ENCODE results near the gene OAT. TPM values are rescaled to one million over a fixed set of nuclear protein-coding genes. Genes with fewer than 3 reads are reported as not detected.
"Not testable (repeated sequence)": the region's sequence is repeated elsewhere in the genome, so short reads cannot be mapped to it uniquely, and the experiment has no call there.

OAT gene
- total RNA-seq, 1 donor from 2014 or later: 119 TPM

- FAIRE-seq (no peak), DNase-seq (ENCODE audit: low read depth) (no peak)
- Histone ChIP-seq H3K9ac (ENCODE audit: low read length) (no peak overlapping the region), H3K36me3 (ENCODE audit: insufficient read depth, low read length) (no peaks in the 10 kb centered on the region), H3K4me2 (ENCODE audit: low read length) (no peak overlapping the region), H4K20me1 (ENCODE audit: insufficient read depth, low read length) (peaks cover 5% of the 10 kb centered on the region), H3K4me1 (ENCODE audit: insufficient read depth, low read length) (no peaks in the 10 kb centered on the region), H3K27me3 (ENCODE audit: insufficient read depth, low read length) (peaks cover 71% of the 10 kb centered on the region), H3K27ac (ENCODE audit: low read depth, low read length) (no peak overlapping the region), H2AFZ (ENCODE audit: low read depth, low read length) (no peak overlapping the region), H3K79me2 (ENCODE audit: insufficient read depth, low read length) (no peaks in the 10 kb centered on the region), H3K4me3 (ENCODE audit: insufficient read depth, low read depth, low read length) (no peak overlapping the region), H3K9me3 (ENCODE audit: insufficient read depth, low read depth, low read length) (no peaks in the 10 kb centered on the region)
- H3K36me3 Mint-ChIP-seq (ENCODE audit: low read depth, unreplicated experiment): no peaks in the 10 kb centered on the region
- no peak overlapping the region for H3K4me3 Mint-ChIP-seq (ENCODE audit: unreplicated experiment)
- H3K27me3 Mint-ChIP-seq (ENCODE audit: low read depth, unreplicated experiment): peaks cover 66% of the 10 kb centered on the region
- no peak overlapping the region for H3K27ac Mint-ChIP-seq (ENCODE audit: unreplicated experiment)
- H3K9me3 Mint-ChIP-seq (ENCODE audit: unreplicated experiment): peaks cover 2% of the 10 kb centered on the region
- H3K4me1 Mint-ChIP-seq (ENCODE audit: low read depth, unreplicated experiment): peaks cover 4% of the 10 kb centered on the region
- TF ChIP-seq CTCF (IDR thresholded peaks at IDR 0.05; ENCODE audit: insufficient read depth, low read depth, low read length) (no peak), EZH2 (IDR thresholded peaks at IDR 0.05; ENCODE audit: insufficient read depth, low read length) (peak; percentile 28)
These were observed 28.4 kb upstream of the OAT start for GRCh38 chr10:124446830-124447750.

- peaks cover 25% of the 10 kb centered on the region for H3K27me3 ChIP-seq (ENCODE audit: insufficient read depth, low read length)
- not testable (repeated sequence) for DNase-seq (ENCODE audit: low read depth); H3K9me3 Mint-ChIP-seq (ENCODE audit: unreplicated experiment); H3K4me3 Mint-ChIP-seq (ENCODE audit: unreplicated experiment); H3K4me1 ChIP-seq (ENCODE audit: insufficient read depth, low read length); H3K36me3 ChIP-seq (ENCODE audit: insufficient read depth, low read length); H3K4me1 Mint-ChIP-seq (ENCODE audit: low read depth, unreplicated experiment); H4K20me1 ChIP-seq (ENCODE audit: insufficient read depth, low read length); H3K79me2 ChIP-seq (ENCODE audit: insufficient read depth, low read length); FAIRE-seq; H3K9ac ChIP-seq (ENCODE audit: low read length); H2AFZ ChIP-seq (ENCODE audit: low read depth, low read length); H3K4me3 ChIP-seq (ENCODE audit: insufficient read depth, low read depth, low read length); H3K36me3 Mint-ChIP-seq (ENCODE audit: low read depth, unreplicated experiment); H3K27ac ChIP-seq (ENCODE audit: low read depth, low read length); H3K27ac Mint-ChIP-seq (ENCODE audit: unreplicated experiment); H3K9me3 ChIP-seq (ENCODE audit: insufficient read depth, low read depth, low read length); H3K4me2 ChIP-seq (ENCODE audit: low read length)
- H3K27me3 Mint-ChIP-seq (ENCODE audit: low read depth, unreplicated experiment): peaks cover 30% of the 10 kb centered on the region
These were observed 23.0 kb upstream of the OAT start for GRCh38 chr10:124441694-124442093.

- Mint-ChIP-seq H3K4me1 (ENCODE audit: low read depth, unreplicated experiment) (peaks cover 2% of the 10 kb centered on the region), H3K4me3 (ENCODE audit: unreplicated experiment) (no peak overlapping the region), H3K36me3 (ENCODE audit: low read depth, unreplicated experiment) (no peaks in the 10 kb centered on the region), H3K27ac (ENCODE audit: unreplicated experiment) (no peak overlapping the region), H3K27me3 (ENCODE audit: low read depth, unreplicated experiment) (peaks cover 4% of the 10 kb centered on the region), H3K9me3 (ENCODE audit: unreplicated experiment) (no peaks in the 10 kb centered on the region)
- H2AFZ ChIP-seq (ENCODE audit: low read depth, low read length): no peak overlapping the region
- H3K9ac ChIP-seq (ENCODE audit: low read length): no peak overlapping the region
- H3K4me1 ChIP-seq (ENCODE audit: insufficient read depth, low read length): no peaks in the 10 kb centered on the region
- peak overlapping the region; percentile 41 for H3K4me2 ChIP-seq (ENCODE audit: low read length)
- no peaks in the 10 kb centered on the region for H3K79me2 ChIP-seq (ENCODE audit: insufficient read depth, low read length)
- no peaks in the 10 kb centered on the region for H4K20me1 ChIP-seq (ENCODE audit: insufficient read depth, low read length)
- H3K9me3 ChIP-seq (ENCODE audit: insufficient read depth, low read depth, low read length): no peaks in the 10 kb centered on the region
- H3K4me3 ChIP-seq (ENCODE audit: insufficient read depth, low read depth, low read length): peak overlapping the region; percentile 10
- no peaks in the 10 kb centered on the region for H3K36me3 ChIP-seq (ENCODE audit: insufficient read depth, low read length)
- H3K27ac ChIP-seq (ENCODE audit: low read depth, low read length): no peak overlapping the region
- DNase-seq (ENCODE audit: low read depth) (peak; percentile 54), FAIRE-seq (no peak)
- no peak for TF ChIP-seq EZH2 (IDR thresholded peaks at IDR 0.05; ENCODE audit: insufficient read depth, low read length)
- TF ChIP-seq CTCF (IDR thresholded peaks at IDR 0.05; ENCODE audit: insufficient read depth, low read depth, low read length): no peak
- H3K27me3 ChIP-seq (ENCODE audit: insufficient read depth, low read length): no peaks in the 10 kb centered on the region
These were observed 17.5 kb upstream of the OAT start for GRCh38 chr10:124436191-124436638.

GRCh38 chr10:124435683-124436082 is 17.0 kb upstream of the OAT start:
- not testable (repeated sequence) for H3K27ac ChIP-seq (ENCODE audit: low read depth, low read length); H4K20me1 ChIP-seq (ENCODE audit: insufficient read depth, low read length); H3K4me3 ChIP-seq (ENCODE audit: insufficient read depth, low read depth, low read length); H3K4me1 ChIP-seq (ENCODE audit: insufficient read depth, low read length); H3K9ac ChIP-seq (ENCODE audit: low read length); H3K4me1 Mint-ChIP-seq (ENCODE audit: low read depth, unreplicated experiment); H3K27me3 Mint-ChIP-seq (ENCODE audit: low read depth, unreplicated experiment); H3K27me3 ChIP-seq (ENCODE audit: insufficient read depth, low read length); H3K4me3 Mint-ChIP-seq (ENCODE audit: unreplicated experiment); H3K9me3 Mint-ChIP-seq (ENCODE audit: unreplicated experiment); H3K9me3 ChIP-seq (ENCODE audit: insufficient read depth, low read depth, low read length); H3K36me3 ChIP-seq (ENCODE audit: insufficient read depth, low read length); H2AFZ ChIP-seq (ENCODE audit: low read depth, low read length); H3K36me3 Mint-ChIP-seq (ENCODE audit: low read depth, unreplicated experiment); DNase-seq (ENCODE audit: low read depth); H3K27ac Mint-ChIP-seq (ENCODE audit: unreplicated experiment); H3K79me2 ChIP-seq (ENCODE audit: insufficient read depth, low read length); H3K4me2 ChIP-seq (ENCODE audit: low read length); FAIRE-seq
